Fibroblast of lung (primary cell): Measurements from ENCODE around the gene SERF2. TPM values are rescaled to one million over a fixed set of nuclear protein-coding genes. Genes with fewer than 3 reads are reported as not detected.
"Not testable (repeated sequence)": the region's sequence is repeated elsewhere in the genome, so short reads cannot be mapped to it uniquely, and the experiment has no call there.

Experiments
- DNase-seq, 2 donors: peaks; one replicate each; pipeline versions ENCODE4 v3.0.0 to v3.0.0-alpha.2; 2010; ENCODE audit warnings: low read depth in 2 of 2
- H2AFZ ChIP-seq: 2 replicates; pipeline ENCODE4 v1.5.1; 2012; ENCODE audit warnings: low read length, control low read depth, inconsistent platforms
- H3K27ac ChIP-seq: 2 replicates; pipeline ENCODE4 v1.5.1; 2011; ENCODE audit warnings: low read length, control low read depth; ENCODE audit not compliant: insufficient read depth
- H3K27me3 ChIP-seq: 2 replicates; pipeline ENCODE4 v1.5.1; 2011; ENCODE audit warnings: mild to moderate bottlenecking, low read length; ENCODE audit not compliant: control insufficient read depth, insufficient read depth
- H3K36me3 ChIP-seq: 2 replicates; pipeline ENCODE4 v1.5.1; 2011; ENCODE audit warnings: low read length; ENCODE audit not compliant: control insufficient read depth, insufficient read depth
- H3K4me1 ChIP-seq: 2 replicates; pipeline ENCODE4 v1.5.1; 2011; ENCODE audit warnings: low read length; ENCODE audit not compliant: control insufficient read depth, insufficient read depth; ENCODE audit errors: extremely low read depth
- H3K4me2 ChIP-seq: 2 replicates; pipeline ENCODE4 v1.5.1; 2011; ENCODE audit warnings: low read length, control low read depth; ENCODE audit not compliant: insufficient read depth; ENCODE audit errors: extremely low read depth
- H3K4me3 ChIP-seq, 4 experiments: fragments of 200-600 bp in 1 of 4; sonication (generic) in 1 of 4; replicated peaks in 1 of 4; 2 replicates each; pipeline ENCODE4 v1.5.1; 2011 to 2016; ENCODE audit warnings: low read length in 4 of 4, low read depth in 3 of 4, mild to moderate bottlenecking in 3 of 4, control low read depth in 2 of 4, inconsistent platforms in 1 of 4, mixed read lengths in 1 of 4; ENCODE audit not compliant: insufficient read depth in 1 of 4; ENCODE audit errors: control extremely low read depth in 1 of 4
- H3K79me2 ChIP-seq: 2 replicates; pipeline ENCODE4 v1.5.1; 2012; ENCODE audit warnings: mild to moderate bottlenecking, low read length, inconsistent platforms; ENCODE audit not compliant: control insufficient read depth, insufficient read depth
- H3K9ac ChIP-seq: 2 replicates; pipeline ENCODE4 v1.5.1; 2011; ENCODE audit warnings: mild to moderate bottlenecking, low read length, control low read depth; ENCODE audit not compliant: insufficient read depth
- H3K9me3 ChIP-seq: 2 replicates; pipeline ENCODE4 v1.5.1; 2012; ENCODE audit warnings: low read depth, low read length; ENCODE audit not compliant: control insufficient read depth, insufficient read depth
- H4K20me1 ChIP-seq: 2 replicates; pipeline ENCODE4 v1.5.1; 2011; ENCODE audit warnings: low read length; ENCODE audit not compliant: control insufficient read depth, insufficient read depth; ENCODE audit errors: extremely low read depth
- EZH2 ChIP-seq: IDR thresholded peaks from 2 replicates; pipeline ENCODE4 v1.5.1; 2012; ENCODE audit warnings: low read length, control low read depth, mild to moderate bottlenecking; ENCODE audit errors: missing control alignments
- polyA plus RNA-seq, 2 donors: library from polyadenylated mRNA; depleted of rRNA in 1 of 2; stranded (reverse) in 1 of 2; unstranded in 1 of 2; fragments of >200 nt; gene quantifications; 2 replicates each; pipeline ENCODE4 v1.2.1, GENCODE V29; 2011 to 2012; ENCODE audit warnings: missing spikeins in 1 of 2
- total RNA-seq: library from RNA; depleted of rRNA; stranded (reverse); fragments of >200 nt; gene quantifications from 2 replicates; pipeline ENCODE4 v1.2.1, GENCODE V29; 2014
- TF ChIP-seq, protein P1 (sequence below), 2 donors: IDR thresholded peaks in 1 of 2; conservative IDR thresholded peaks in 1 of 2; 1 replicate in 1 of 2; 2 replicates in 1 of 2; pipeline ENCODE4 v1.5.1; 2011 to 2012; ENCODE audit warnings: low read length in 2 of 2, control low read depth in 1 of 2, inconsistent platforms in 1 of 2, low read depth in 1 of 2, mild to moderate bottlenecking in 1 of 2

The SERF2 gene
- total and polyA plus RNA-seq, 2 donors (not counting 1 experiment from before 2014, with no cell fraction given) = 371 to 1,159 TPM

DNA sequence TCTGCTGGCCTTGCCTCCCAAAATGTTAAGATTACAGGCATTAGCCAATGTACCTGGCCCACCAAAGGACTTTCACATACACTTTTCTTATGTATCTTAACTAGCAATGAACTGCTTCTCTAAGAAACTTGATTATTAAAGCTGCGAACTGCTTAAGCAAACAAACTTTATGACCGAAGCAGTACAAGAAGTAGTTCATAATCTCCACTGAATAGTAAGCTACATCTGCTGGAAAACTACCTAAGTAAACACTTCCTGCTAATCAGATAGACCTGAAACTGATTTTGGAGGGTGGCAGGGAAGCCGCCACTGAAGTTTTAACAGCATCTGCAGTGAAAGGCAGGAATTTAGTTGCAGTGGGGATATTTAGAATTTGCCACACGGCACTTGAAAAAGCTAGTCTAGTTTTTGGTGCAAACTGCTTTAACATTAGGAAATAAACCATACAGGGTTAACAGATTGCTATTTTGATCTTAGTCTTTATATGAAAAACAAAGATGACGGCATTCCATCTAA, 16.4 kb downstream of the SERF2 start:
- DNase-seq = no peak
- Histone ChIP-seq H3K79me2 (no peaks in the 10 kb centered on the region), H3K4me2 (no peak overlapping the region), H3K36me3 (peaks cover 16% of the 10 kb centered on the region), H3K4me3 (no peak overlapping the region), H3K4me1 (no peaks in the 10 kb centered on the region), H3K9ac (no peak overlapping the region), H2AFZ (no peak overlapping the region), H4K20me1 (no peaks in the 10 kb centered on the region), H3K9me3 (no peaks in the 10 kb centered on the region), H3K27ac (no peak overlapping the region), H3K27me3 (no peaks in the 10 kb centered on the region)
- TF ChIP-seq, protein P1, sequence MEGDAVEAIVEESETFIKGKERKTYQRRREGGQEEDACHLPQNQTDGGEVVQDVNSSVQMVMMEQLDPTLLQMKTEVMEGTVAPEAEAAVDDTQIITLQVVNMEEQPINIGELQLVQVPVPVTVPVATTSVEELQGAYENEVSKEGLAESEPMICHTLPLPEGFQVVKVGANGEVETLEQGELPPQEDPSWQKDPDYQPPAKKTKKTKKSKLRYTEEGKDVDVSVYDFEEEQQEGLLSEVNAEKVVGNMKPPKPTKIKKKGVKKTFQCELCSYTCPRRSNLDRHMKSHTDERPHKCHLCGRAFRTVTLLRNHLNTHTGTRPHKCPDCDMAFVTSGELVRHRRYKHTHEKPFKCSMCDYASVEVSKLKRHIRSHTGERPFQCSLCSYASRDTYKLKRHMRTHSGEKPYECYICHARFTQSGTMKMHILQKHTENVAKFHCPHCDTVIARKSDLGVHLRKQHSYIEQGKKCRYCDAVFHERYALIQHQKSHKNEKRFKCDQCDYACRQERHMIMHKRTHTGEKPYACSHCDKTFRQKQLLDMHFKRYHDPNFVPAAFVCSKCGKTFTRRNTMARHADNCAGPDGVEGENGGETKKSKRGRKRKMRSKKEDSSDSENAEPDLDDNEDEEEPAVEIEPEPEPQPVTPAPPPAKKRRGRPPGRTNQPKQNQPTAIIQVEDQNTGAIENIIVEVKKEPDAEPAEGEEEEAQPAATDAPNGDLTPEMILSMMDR (conservative IDR thresholded peaks at IDR 0.05 in 1 of 2, IDR thresholded peaks at IDR 0.05 in 1 of 2; ENCODE audit: low read depth in 1 of 2, low read length in 2 of 2) = no peak
- TF ChIP-seq EZH2 = no peak

DNA sequence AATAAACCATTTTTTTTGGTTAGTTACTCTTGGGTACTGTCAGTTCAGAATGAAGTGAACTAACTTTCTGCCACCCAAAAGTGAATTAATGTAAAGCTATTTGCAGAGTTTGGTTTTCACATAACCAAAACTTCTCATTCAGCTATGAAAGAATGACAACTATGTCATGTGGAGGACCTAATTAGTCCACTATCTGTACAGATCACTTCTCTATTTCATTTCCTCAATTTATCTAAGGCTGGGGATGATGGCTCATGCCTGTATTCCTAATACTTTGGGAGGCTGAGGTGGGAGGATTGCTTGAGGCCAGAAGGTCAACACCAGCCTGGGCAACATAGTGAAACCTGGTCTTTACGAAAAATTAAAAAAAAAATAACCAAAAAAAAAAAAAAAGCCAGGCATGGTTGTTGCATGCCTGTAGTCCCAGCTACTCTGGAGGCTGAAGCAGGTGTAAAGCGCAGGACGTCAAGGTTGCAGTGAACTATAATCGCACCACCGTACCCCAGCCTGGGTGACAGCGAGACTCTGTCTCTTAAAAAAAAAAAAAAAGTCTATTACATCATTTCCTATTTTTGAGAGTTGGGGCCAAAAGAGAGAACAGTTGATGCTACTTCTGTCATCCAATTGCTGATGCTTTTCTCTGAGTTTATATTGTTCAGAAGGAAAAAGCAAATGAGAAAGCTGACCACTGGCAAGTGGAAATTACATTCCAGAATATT, 17.0 kb downstream of the SERF2 start:
- H2AFZ ChIP-seq = no peak overlapping the region
- no peaks in the 10 kb centered on the region for H3K9me3 ChIP-seq
- DNase-seq = no peak
- H3K4me3 ChIP-seq = no peak overlapping the region
- no peaks in the 10 kb centered on the region for H3K79me2 ChIP-seq
- H3K4me2 ChIP-seq = no peak overlapping the region
- no peak overlapping the region for H3K27ac ChIP-seq
- H3K36me3 ChIP-seq = peaks cover 16% of the 10 kb centered on the region
- no peaks in the 10 kb centered on the region for H3K4me1 ChIP-seq
- H3K9ac ChIP-seq = no peak overlapping the region
- H4K20me1 ChIP-seq = no peaks in the 10 kb centered on the region
- no peaks in the 10 kb centered on the region for H3K27me3 ChIP-seq
- no peak for TF ChIP-seq EZH2
- TF ChIP-seq, protein P1 (conservative IDR thresholded peaks at IDR 0.05 in 1 of 2, IDR thresholded peaks at IDR 0.05 in 1 of 2; ENCODE audit: low read depth in 1 of 2, low read length in 2 of 2) = no peak

DNA sequence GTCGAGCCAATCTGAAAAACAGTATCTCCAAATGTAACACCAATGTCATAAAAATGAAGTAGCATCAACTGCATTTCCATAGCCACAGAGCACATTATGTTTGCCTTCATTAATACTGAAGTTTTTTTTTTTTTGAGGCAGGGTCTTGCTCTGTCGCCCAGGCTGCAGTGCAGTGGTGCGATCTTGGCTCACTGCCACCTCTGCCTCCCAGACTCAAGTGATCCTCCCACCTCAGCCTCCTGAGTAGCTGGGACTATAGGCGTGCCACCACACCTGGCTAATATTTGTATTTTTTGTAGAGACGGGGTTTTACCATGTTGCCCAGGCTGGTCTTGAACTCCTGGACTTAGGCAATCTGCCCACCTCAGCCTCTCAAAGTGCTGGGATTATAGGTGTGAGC, 22.9 kb downstream of the SERF2 start:
- H3K4me2 ChIP-seq, H3K27me3 ChIP-seq, H2AFZ ChIP-seq, H3K27ac ChIP-seq, H3K4me1 ChIP-seq, H4K20me1 ChIP-seq, H3K9ac ChIP-seq, DNase-seq, H3K9me3 ChIP-seq, H3K4me3 ChIP-seq: not testable (repeated sequence)
- H3K36me3 ChIP-seq = peaks cover 11% of the 10 kb centered on the region
- H3K79me2 ChIP-seq = peaks cover 22% of the 10 kb centered on the region
